ENCODE results near the gene PLCB4.

GRCh38 chr20:9053108-9053507, 15.8 kb upstream of the PLCB4 start:
- TF ChIP-seq, protein P1, sequence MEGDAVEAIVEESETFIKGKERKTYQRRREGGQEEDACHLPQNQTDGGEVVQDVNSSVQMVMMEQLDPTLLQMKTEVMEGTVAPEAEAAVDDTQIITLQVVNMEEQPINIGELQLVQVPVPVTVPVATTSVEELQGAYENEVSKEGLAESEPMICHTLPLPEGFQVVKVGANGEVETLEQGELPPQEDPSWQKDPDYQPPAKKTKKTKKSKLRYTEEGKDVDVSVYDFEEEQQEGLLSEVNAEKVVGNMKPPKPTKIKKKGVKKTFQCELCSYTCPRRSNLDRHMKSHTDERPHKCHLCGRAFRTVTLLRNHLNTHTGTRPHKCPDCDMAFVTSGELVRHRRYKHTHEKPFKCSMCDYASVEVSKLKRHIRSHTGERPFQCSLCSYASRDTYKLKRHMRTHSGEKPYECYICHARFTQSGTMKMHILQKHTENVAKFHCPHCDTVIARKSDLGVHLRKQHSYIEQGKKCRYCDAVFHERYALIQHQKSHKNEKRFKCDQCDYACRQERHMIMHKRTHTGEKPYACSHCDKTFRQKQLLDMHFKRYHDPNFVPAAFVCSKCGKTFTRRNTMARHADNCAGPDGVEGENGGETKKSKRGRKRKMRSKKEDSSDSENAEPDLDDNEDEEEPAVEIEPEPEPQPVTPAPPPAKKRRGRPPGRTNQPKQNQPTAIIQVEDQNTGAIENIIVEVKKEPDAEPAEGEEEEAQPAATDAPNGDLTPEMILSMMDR (IDR thresholded peaks at IDR 0.05) = no peak
- TF ChIP-seq POLR2A (IDR thresholded peaks at IDR 0.05) = no peak
